OCI-LY7 (cell line): ENCODE results near the gene TMPRSS2. TPM values are rescaled to one million over a fixed set of nuclear protein-coding genes. Genes with fewer than 3 reads are reported as not detected.

ENCODE experiments used
- BruUV-seq: library from RNA; stranded (reverse); fragments of 400-500 nt; replicated peaks from 2 replicates; lab custom pipeline; 2021; lab: Mats Ljungman, UMichigan
- CTCF ChIA-PET: fragments of 300-600 bp; sonication (Branson Sonifier 250); formaldehyde crosslinking; loops from one replicate; lab custom pipeline; 2022; ENCODE audit warnings: antibody characterized with exemption; ENCODE audit not compliant: unreplicated experiment; lab: Charles Lee
- POLR2A ChIA-PET: fragments of 300-600 bp; sonication (Branson Sonifier 250); formaldehyde crosslinking; loops from one replicate; lab custom pipeline; 2022; ENCODE audit warnings: antibody characterized with exemption; lab: Charles Lee
- DNase-seq: peaks from one replicate; pipeline ENCODE4 v3.0.0-alpha.2; 2015; ENCODE audit warnings: low spot score
- H2AFZ ChIP-seq: fragments of 200-600 bp; sonication (generic), shearing (Covaris generic); 2 replicates; pipeline ENCODE4 v1.6.1; 2014; ENCODE audit warnings: mild to moderate bottlenecking, antibody characterized with exemption, low read length, moderate library complexity
- H3K27ac ChIP-seq: fragments of 200-600 bp; sonication (generic); 2 replicates; pipeline ENCODE4 v1.5.1; 2014; ENCODE audit warnings: mixed run types, low read depth, mild to moderate bottlenecking, moderate library complexity, low read length, inconsistent platforms; ENCODE audit not compliant: poor library complexity, severe bottlenecking
- H3K36me3 ChIP-seq: fragments of 200-600 bp; sonication (generic); 2 replicates; pipeline ENCODE4 v1.6.1; 2014; ENCODE audit warnings: mild to moderate bottlenecking, antibody characterized with exemption, low read length, moderate library complexity, mixed read lengths; ENCODE audit not compliant: insufficient read depth
- H3K4me1 ChIP-seq: fragments of 200-600 bp; sonication (generic); 2 replicates; pipeline ENCODE4 v1.5.1; 2014; ENCODE audit warnings: mild to moderate bottlenecking, low read length; ENCODE audit not compliant: insufficient read depth, poor library complexity, severe bottlenecking
- H3K4me2 ChIP-seq: fragments of 200-600 bp; sonication (generic); 2 replicates; pipeline ENCODE4 v1.6.1; 2014; ENCODE audit warnings: mild to moderate bottlenecking, low read length
- H3K4me3 ChIP-seq: fragments of 200-600 bp; sonication (generic); 2 replicates; pipeline ENCODE4 v1.5.1; 2014; ENCODE audit warnings: mild to moderate bottlenecking, low read depth, low read length; ENCODE audit not compliant: poor library complexity, severe bottlenecking
- H3K79me2 ChIP-seq: fragments of 200-600 bp; sonication (generic); 2 replicates; pipeline ENCODE4 v1.6.1; 2016; ENCODE audit warnings: low read depth, mild to moderate bottlenecking, low read length, moderate library complexity, mixed read lengths; ENCODE audit not compliant: insufficient read depth
- H3K9me2 ChIP-seq: fragments of 200-600 bp; sonication (generic); 2 replicates; pipeline ENCODE4 v1.6.1; 2016; ENCODE audit warnings: mild to moderate bottlenecking, low read length, mixed read lengths; ENCODE audit not compliant: insufficient read depth
- H3K9me3 ChIP-seq: fragments of 200-600 bp; sonication (generic); 2 replicates; pipeline ENCODE4 v1.6.1; 2014; ENCODE audit warnings: mild to moderate bottlenecking, mixed run types, low read length, mixed read lengths
- H4K20me1 ChIP-seq: fragments of 200-600 bp; sonication (generic); 2 replicates; pipeline ENCODE4 v1.6.1; 2014; ENCODE audit warnings: mild to moderate bottlenecking, antibody characterized with exemption, low read length, moderate library complexity, mixed read lengths; ENCODE audit not compliant: insufficient read depth
- EZH2phosphoT487 ChIP-seq: fragments of 200-600 bp; sonication (generic); IDR thresholded peaks from 2 replicates; pipeline ENCODE4 v1.6.1; 2018; ENCODE audit warnings: low read depth, borderline replicate concordance, mild to moderate bottlenecking, mixed run types, antibody characterized with exemption, low read length, moderate library complexity, mixed read lengths
- intact Hi-C: fragments of 100-400 bp; cut with micrococcal nuclease; formaldehyde crosslinking; loops from one replicate; pipeline ENCODE4 v1.10.0; 2022; ENCODE audit not compliant: unreplicated experiment
- total RNA-seq, 2 experiments: library from RNA; depleted of rRNA in 1 of 2; stranded (reverse); fragments of >200 nt in 1 of 2; shearing (Covaris generic) in 1 of 2; gene quantifications; 2 replicates each; pipeline ENCODE4 v1.2.3, GENCODE V29; 2014 to 2022
- TF ChIP-seq, protein P1 (sequence below): fragments of 200-600 bp; sonication (generic); conservative IDR thresholded peaks from 2 replicates; pipeline ENCODE4 v1.5.1; 2014; ENCODE audit warnings: mild to moderate bottlenecking, antibody characterized with exemption, low read length, moderate library complexity, mixed read lengths

Gene TMPRSS2
- total RNA-seq, 2 experiments from 2014 or later: 0.09 TPM; not detected in 1

DNA sequence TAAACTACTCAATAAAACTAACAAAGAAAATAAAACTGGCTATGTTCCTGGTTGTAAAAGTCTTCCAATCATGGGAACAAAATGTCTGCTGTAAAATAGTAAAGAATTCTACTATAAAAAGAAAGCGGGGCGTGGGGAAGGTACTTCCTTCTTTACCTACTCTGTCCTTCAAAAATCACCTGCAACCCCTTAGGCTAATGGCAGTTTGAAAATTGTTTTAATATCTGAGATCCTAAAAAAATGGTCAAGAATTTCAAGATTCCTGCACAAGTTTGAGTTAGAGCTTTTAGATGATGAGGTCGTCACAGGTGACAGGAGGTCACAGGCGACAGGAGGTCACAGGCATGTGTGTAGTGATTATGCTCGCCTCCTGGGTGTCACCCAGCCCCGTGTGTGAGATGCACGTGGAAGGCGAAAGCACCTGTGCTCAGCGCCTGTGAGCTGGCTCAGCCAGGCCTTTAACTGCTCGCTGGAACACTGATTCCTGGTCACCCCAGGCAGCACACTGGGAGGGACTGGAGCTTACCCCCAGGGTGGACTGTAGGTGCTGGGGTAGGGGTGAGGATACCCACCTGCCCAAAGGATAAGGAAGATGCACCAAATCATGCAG is 18.6 kb upstream of the TMPRSS2 start:
- no peak for DNase-seq
- Histone ChIP-seq H4K20me1 (no peaks in the 10 kb centered on the region), H3K27ac (no peak overlapping the region), H3K36me3 (no peaks in the 10 kb centered on the region), H3K79me2 (no peaks in the 10 kb centered on the region), H3K9me2 (no peaks in the 10 kb centered on the region), H3K4me2 (no peak overlapping the region), H3K9me3 (no peaks in the 10 kb centered on the region), H3K4me3 (no peak overlapping the region), H2AFZ (no peak overlapping the region), H3K4me1 (no peaks in the 10 kb centered on the region)
- no peak for TF ChIP-seq EZH2phosphoT487
- BruUV-seq: no TSS peak
- ChIA-PET CTCF (no interaction called here), POLR2A (interaction anchor here (1.1 kb wide), 1 partner anchor 11 kb away, joined by 3 read pairs; no protein-coding TSS in a partner anchor)
- intact Hi-C loops: no loop called here

- Histone ChIP-seq H4K20me1 (no peaks in the 10 kb centered on the region), H2AFZ (no peak overlapping the region), H3K4me1 (no peaks in the 10 kb centered on the region), H3K4me3 (no peak overlapping the region), H3K79me2 (no peaks in the 10 kb centered on the region), H3K9me3 (no peaks in the 10 kb centered on the region), H3K4me2 (no peak overlapping the region), H3K36me3 (no peaks in the 10 kb centered on the region), H3K27ac (no peak overlapping the region), H3K9me2 (no peaks in the 10 kb centered on the region)
- POLR2A ChIA-PET: interaction anchor here (0.5 kb wide), 1 partner anchor 1666 kb away, joined by 5 read pairs; no protein-coding TSS in a partner anchor
- CTCF ChIA-PET: no interaction called here
- BruUV-seq: no TSS peak
- DNase-seq: no peak
- no peak for TF ChIP-seq EZH2phosphoT487
- TF ChIP-seq, protein P1, sequence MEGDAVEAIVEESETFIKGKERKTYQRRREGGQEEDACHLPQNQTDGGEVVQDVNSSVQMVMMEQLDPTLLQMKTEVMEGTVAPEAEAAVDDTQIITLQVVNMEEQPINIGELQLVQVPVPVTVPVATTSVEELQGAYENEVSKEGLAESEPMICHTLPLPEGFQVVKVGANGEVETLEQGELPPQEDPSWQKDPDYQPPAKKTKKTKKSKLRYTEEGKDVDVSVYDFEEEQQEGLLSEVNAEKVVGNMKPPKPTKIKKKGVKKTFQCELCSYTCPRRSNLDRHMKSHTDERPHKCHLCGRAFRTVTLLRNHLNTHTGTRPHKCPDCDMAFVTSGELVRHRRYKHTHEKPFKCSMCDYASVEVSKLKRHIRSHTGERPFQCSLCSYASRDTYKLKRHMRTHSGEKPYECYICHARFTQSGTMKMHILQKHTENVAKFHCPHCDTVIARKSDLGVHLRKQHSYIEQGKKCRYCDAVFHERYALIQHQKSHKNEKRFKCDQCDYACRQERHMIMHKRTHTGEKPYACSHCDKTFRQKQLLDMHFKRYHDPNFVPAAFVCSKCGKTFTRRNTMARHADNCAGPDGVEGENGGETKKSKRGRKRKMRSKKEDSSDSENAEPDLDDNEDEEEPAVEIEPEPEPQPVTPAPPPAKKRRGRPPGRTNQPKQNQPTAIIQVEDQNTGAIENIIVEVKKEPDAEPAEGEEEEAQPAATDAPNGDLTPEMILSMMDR: no peak
- intact Hi-C loops: no loop called here
Measured at GRCh38 chr21:41523175-41523574, 15.2 kb upstream of the TMPRSS2 start.

- intact Hi-C loops: no loop called here
- Histone ChIP-seq H3K9me3 (no peaks in the 10 kb centered on the region), H3K27ac (no peak overlapping the region), H3K4me3 (no peak overlapping the region), H3K79me2 (no peaks in the 10 kb centered on the region), H2AFZ (no peak overlapping the region), H4K20me1 (no peaks in the 10 kb centered on the region), H3K4me2 (no peak overlapping the region), H3K9me2 (no peaks in the 10 kb centered on the region), H3K36me3 (no peaks in the 10 kb centered on the region), H3K4me1 (no peaks in the 10 kb centered on the region)
- TF ChIP-seq EZH2phosphoT487: no peak
- TF ChIP-seq, protein P1: no peak
- CTCF ChIA-PET: no interaction called here
- DNase-seq: no peak
- no TSS peak for BruUV-seq
- POLR2A ChIA-PET: no interaction called here
Measured at GRCh38 chr21:41521489-41522027, 13.6 kb upstream of the TMPRSS2 start.
